GM21390 (cell line): ENCODE measurements around the gene GIPC3.

ENCODE experiments used
- ATAC-seq: cut with Tn5 transposase; IDR thresholded peaks from one replicate; pipeline ENCODE4 v1.9.1; 2021; ENCODE audit not compliant: unreplicated experiment

GIPC3 gene

GRCh38 chr19:3634496-3635045, 49.3 kb downstream of the GIPC3 start:
- no peak for ATAC-seq

- ATAC-seq, result no peak
These were observed 51.2 kb downstream of the GIPC3 start for GRCh38 chr19:3636506-3636905.

GRCh38 chr19:3636962-3637361, 51.7 kb downstream of the GIPC3 start:
- no peak for ATAC-seq

GRCh38 chr19:3637621-3638020, 52.3 kb downstream of the GIPC3 start:
- ATAC-seq, result no peak

GRCh38 chr19:3638208-3639193, 53.2 kb downstream of the GIPC3 start:
- no peak for ATAC-seq

GRCh38 chr19:3639479-3639878, 54.2 kb downstream of the GIPC3 start:
- ATAC-seq, result no peak

- ATAC-seq, result no peak
These were observed 56.4 kb downstream of the GIPC3 start for GRCh38 chr19:3641515-3642269.

GRCh38 chr19:3642296-3642695, 57.0 kb downstream of the GIPC3 start:
- ATAC-seq, result no peak
